ENCODE measurements around the gene DCC. TPM values are rescaled to one million over a fixed set of nuclear protein-coding genes. Genes with fewer than 3 reads are reported as not detected.

The DCC gene
- total RNA-seq, 4 donors from 2014 or later: 0.16 TPM; not detected in 3

- no peaks in the 10 kb centered on the region for H3K9me3 ChIP-seq
- TF ChIP-seq CTCF (IDR thresholded peaks at IDR 0.05): no peak
- no peak for TF ChIP-seq POLR2AphosphoS5 (IDR thresholded peaks at IDR 0.05)
- no peak for TF ChIP-seq POLR2A (IDR thresholded peaks at IDR 0.05)
- TF ChIP-seq EP300 (IDR thresholded peaks at IDR 0.05): no peak
- DNase-seq (ENCODE audit: low spot score in 2 of 2): no peak
- H3K4me3 ChIP-seq: no peak overlapping the region
- no peaks in the 10 kb centered on the region for H3K4me1 ChIP-seq
- no peaks in the 10 kb centered on the region for H3K27me3 ChIP-seq
- 91% methylated on average over 1 of the region's 1 CpG for WGBS
- H3K36me3 ChIP-seq: no peaks in the 10 kb centered on the region
- no peak overlapping the region for H3K27ac ChIP-seq
These were observed 1194.2 kb downstream of the DCC start for GRCh38 chr18:53534203-53534602.

GRCh38 chr18:53534695-53535094 lies 1194.7 kb downstream of the DCC start:
- H3K9me3 ChIP-seq: no peaks in the 10 kb centered on the region
- no peaks in the 10 kb centered on the region for H3K36me3 ChIP-seq
- TF ChIP-seq POLR2A (IDR thresholded peaks at IDR 0.05): no peak
- no peak for TF ChIP-seq CTCF (IDR thresholded peaks at IDR 0.05)
- TF ChIP-seq EP300 (IDR thresholded peaks at IDR 0.05): no peak
- TF ChIP-seq POLR2AphosphoS5 (IDR thresholded peaks at IDR 0.05): no peak
- no peaks in the 10 kb centered on the region for H3K27me3 ChIP-seq
- H3K4me1 ChIP-seq: no peaks in the 10 kb centered on the region
- WGBS: 44% methylated on average over 3 of the region's 3 CpGs
- H3K4me3 ChIP-seq: no peak overlapping the region
- no peak overlapping the region for H3K27ac ChIP-seq
- DNase-seq (ENCODE audit: low spot score in 2 of 2): no peak

GRCh38 chr18:53536908-53537307 lies 1196.9 kb downstream of the DCC start:
- H3K27ac ChIP-seq: no peak overlapping the region
- no peaks in the 10 kb centered on the region for H3K9me3 ChIP-seq
- no peaks in the 10 kb centered on the region for H3K36me3 ChIP-seq
- H3K4me3 ChIP-seq: no peak overlapping the region
- TF ChIP-seq POLR2AphosphoS5 (IDR thresholded peaks at IDR 0.05): no peak
- no peak for TF ChIP-seq CTCF (IDR thresholded peaks at IDR 0.05)
- no peak for TF ChIP-seq EP300 (IDR thresholded peaks at IDR 0.05)
- no peak for TF ChIP-seq POLR2A (IDR thresholded peaks at IDR 0.05)
- WGBS: 92% methylated on average over 2 of the region's 2 CpGs
- no peaks in the 10 kb centered on the region for H3K27me3 ChIP-seq
- no peak for DNase-seq (ENCODE audit: low spot score in 2 of 2)
- H3K4me1 ChIP-seq: no peaks in the 10 kb centered on the region

GRCh38 chr18:53541924-53542323 lies 1201.9 kb downstream of the DCC start:
- H3K4me1 ChIP-seq: no peaks in the 10 kb centered on the region
- no peaks in the 10 kb centered on the region for H3K36me3 ChIP-seq
- H3K27ac ChIP-seq: no peak overlapping the region
- TF ChIP-seq CTCF (IDR thresholded peaks at IDR 0.05): no peak
- TF ChIP-seq POLR2AphosphoS5 (IDR thresholded peaks at IDR 0.05): no peak
- no peak for TF ChIP-seq EP300 (IDR thresholded peaks at IDR 0.05)
- TF ChIP-seq POLR2A (IDR thresholded peaks at IDR 0.05): no peak
- no peak overlapping the region for H3K4me3 ChIP-seq
- 61% methylated on average over 1 of the region's 1 CpG for WGBS
- DNase-seq (ENCODE audit: low spot score in 2 of 2): no peak
- no peaks in the 10 kb centered on the region for H3K9me3 ChIP-seq
- H3K27me3 ChIP-seq: no peaks in the 10 kb centered on the region

GRCh38 chr18:53543711-53544110 lies 1203.7 kb downstream of the DCC start:
- no peak for DNase-seq (ENCODE audit: low spot score in 2 of 2)
- no peak for TF ChIP-seq POLR2AphosphoS5 (IDR thresholded peaks at IDR 0.05)
- no peak for TF ChIP-seq EP300 (IDR thresholded peaks at IDR 0.05)
- no peak for TF ChIP-seq POLR2A (IDR thresholded peaks at IDR 0.05)
- no peak for TF ChIP-seq CTCF (IDR thresholded peaks at IDR 0.05)
- H3K27me3 ChIP-seq: no peaks in the 10 kb centered on the region

More at GRCh38 chr18:53543711-53544110, 1203.7 kb downstream of the DCC start:
- H3K27ac ChIP-seq: no peak overlapping the region
- H3K4me1 ChIP-seq: no peaks in the 10 kb centered on the region
- no peaks in the 10 kb centered on the region for H3K36me3 ChIP-seq
- no peak overlapping the region for H3K4me3 ChIP-seq
- no peaks in the 10 kb centered on the region for H3K9me3 ChIP-seq
